GM18519 (cell line): ENCODE data around the gene TDRD1.

Source experiments
- ATAC-seq: cut with Tn5 transposase; IDR thresholded peaks from one replicate; pipeline ENCODE4 v1.9.1; 2021; ENCODE audit warnings: mild to moderate bottlenecking, moderate library complexity; ENCODE audit not compliant: unreplicated experiment, low FRiP score

The TDRD1 gene

GRCh38 chr10:114258274-114258840, 79.2 kb downstream of the TDRD1 start:
- ATAC-seq, result no peak

- ATAC-seq, result no peak
Observed at GRCh38 chr10:114259824-114260223, 80.7 kb downstream of the TDRD1 start.

DNA sequence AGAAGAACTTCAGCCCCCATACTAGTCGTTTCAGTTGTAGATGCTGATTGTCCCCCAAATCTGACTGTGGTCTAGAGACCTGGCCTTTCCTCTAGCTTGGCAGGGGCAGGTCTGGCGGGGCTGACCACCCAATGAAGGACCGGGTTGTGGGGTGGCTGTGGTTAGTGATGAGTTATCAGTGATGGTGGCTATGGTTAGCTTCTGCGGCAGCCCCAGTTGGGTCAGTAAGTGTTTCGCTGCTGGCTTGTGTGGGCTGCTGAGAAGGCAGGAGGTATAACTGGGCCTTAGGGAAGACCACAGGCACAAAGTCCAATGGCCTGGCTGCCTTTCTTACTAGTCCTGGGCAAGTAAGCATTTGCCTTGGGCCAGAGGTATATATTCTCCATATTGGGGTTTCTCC, 81.2 kb downstream of the TDRD1 start:
- ATAC-seq, result no peak

DNA sequence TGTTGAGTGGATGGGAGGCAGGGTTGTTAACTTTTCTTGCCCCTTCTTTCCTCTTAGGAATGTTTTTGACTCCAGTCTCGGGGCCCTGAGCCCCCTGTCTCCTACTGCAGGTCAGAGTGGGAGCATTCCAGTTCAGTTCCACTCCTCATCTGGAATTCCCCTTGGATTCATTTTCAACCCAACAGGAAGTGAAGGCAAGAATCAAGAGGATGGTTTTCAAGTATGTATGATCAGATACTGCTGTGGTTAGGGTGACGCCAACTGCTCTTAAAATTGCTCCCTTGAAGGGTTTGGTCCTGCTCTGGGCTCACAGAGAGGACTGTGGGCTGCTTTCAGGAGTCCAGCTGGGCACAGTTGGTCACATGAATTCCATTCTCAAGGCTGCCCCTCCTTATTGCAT, 81.9 kb downstream of the TDRD1 start:
- ATAC-seq, result no peak

DNA sequence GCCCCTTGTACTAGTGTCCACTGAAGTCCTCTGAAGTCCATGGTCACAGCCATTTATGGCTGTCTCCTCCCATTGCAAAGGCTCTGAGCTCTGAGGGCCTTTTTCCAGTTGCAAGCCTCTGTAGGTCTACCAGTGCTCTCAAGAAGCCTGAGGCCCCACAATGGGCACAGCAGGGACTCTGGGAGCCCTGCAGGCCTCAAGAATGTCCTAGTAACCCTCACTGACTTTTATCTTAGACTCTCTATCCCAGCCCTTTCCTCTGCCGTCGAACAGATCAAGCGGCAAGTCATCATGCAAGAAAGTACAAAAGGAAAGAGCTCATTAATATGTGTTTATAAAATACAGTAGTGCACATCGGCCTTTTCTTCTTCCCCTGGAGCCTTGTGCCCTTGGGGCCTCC, 83.3 kb downstream of the TDRD1 start:
- no peak for ATAC-seq

- ATAC-seq, result no peak
Observed at GRCh38 chr10:114265392-114266053, 86.4 kb downstream of the TDRD1 start.

DNA sequence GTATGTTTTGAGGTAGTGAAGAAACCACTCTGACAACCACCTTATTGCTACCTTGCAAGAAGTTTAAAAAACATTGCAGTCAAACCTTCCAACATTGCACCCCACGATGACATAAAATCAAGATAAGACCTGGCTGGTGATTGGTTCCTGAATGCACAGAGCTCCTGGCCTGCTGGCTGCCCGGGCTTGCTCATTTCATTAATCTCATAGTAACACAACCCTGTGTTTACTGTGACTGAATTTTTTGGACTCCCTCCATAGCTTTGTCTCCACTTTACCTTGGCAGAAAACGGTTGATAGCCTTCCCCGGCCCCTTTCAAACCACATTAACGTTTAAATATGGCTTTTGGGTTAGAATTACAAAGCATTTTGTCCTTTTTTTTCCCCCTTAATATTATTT, 87.4 kb downstream of the TDRD1 start:
- no peak for ATAC-seq

GRCh38 chr10:114271075-114271778, 92.1 kb downstream of the TDRD1 start:
- ATAC-seq, result no peak

GRCh38 chr10:114271779-114272167, 92.6 kb downstream of the TDRD1 start:
- ATAC-seq, result no peak

- no peak for ATAC-seq
Observed at GRCh38 chr10:114272696-114273095, 93.5 kb downstream of the TDRD1 start.

DNA sequence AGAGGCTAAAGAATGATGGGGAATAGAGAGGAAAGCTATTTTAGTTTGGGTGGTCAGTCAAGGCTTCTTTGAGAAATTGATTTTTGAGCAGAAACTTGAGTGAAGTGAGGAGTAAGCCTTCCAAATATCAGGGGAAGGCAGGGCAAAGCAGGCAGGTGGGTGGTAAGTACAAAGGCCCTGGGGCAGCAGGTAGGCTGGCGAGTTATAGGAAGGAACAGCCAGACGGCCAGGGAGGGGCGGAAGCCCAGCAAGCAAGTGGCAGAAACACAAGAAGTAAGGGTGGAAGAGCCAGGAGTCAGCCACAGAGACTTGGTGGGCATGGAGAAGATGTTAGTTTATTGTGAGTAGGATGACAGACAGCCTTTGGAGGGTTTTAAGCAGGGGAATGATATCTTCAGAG, 94.8 kb downstream of the TDRD1 start:
- no peak for ATAC-seq

GRCh38 chr10:114274616-114275453, 95.7 kb downstream of the TDRD1 start:
- ATAC-seq, result no peak

DNA sequence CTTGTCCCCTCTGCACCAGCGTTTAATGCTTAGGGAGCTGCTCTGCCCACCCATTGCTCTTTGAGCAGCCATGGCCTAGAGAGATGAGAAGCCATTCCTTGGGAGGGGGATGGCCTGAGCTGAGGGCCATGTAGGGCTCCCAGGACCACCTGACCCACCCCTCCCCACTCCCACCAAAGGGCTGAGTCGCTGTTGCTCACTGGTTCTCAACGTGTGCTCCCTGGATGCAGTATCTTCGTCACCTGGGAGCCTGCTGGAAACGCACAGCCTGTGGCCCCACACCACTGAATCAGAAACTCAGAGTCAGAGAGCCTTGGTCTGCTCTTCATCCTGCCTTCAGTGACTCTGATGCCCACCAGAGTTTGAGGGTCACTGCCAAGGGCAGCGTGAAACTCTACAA, 96.9 kb downstream of the TDRD1 start:
- no peak for ATAC-seq

- ATAC-seq, result no peak
Observed at GRCh38 chr10:114276671-114277070, 97.5 kb downstream of the TDRD1 start.

- ATAC-seq, result no peak
Observed at GRCh38 chr10:114278140-114278883, 99.2 kb downstream of the TDRD1 start.

GRCh38 chr10:114278884-114279191, 99.7 kb downstream of the TDRD1 start:
- no peak for ATAC-seq

DNA sequence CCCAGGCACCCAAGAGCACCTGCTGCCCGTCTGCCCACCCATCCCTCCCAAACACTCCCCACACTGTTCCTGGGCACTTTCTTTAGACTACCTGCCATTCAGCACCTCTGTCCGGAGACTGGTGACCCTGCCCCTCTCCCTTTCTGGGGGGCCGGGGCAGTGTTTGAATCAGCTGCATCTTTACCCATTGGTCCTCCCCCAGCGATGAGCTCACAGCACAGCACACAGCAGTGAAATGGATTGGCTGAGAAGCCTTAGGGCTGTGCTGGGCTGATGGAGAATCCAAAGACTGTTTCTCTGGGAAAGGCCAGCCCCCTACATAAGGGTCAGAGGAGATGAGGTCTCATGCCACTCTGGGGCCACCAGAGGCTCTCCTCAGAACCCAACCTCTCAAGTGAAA, 100.1 kb downstream of the TDRD1 start:
- no peak for ATAC-seq

DNA sequence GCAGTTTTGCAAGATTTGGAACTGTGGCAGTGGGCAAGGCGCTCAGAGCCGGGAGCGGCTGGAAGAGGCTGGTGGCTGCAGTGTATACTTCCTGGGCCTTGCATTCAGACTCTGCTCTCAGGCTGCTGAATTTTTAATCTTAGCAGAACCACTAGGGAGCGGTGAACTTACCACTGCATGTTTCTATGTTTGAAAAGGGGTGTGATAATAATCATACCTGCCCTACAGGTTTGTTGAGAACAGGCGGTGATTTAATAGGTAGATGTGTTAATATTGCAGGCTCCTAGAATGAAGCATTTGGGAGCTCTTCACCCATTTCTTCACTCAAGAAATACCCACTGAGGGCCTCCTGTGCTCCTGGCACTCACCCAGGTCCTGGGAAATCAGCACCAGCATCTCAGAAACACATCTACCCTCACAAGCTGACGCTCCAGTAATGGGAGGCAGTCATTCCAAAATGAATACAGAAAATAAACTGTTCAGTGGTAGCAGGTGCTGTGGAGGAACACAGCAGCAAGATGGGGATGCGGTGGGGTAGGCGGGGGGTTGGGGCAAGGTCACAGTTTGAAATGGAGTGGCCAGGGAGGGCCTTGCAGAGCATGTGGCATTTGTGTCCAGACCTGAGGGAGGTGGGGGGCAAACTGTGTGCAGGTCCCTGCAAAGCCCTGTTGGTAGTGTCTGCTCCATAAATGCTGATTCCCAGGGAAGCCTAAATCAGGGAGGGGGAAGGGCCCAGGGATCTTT, 100.9 kb downstream of the TDRD1 start:
- ATAC-seq, result no peak

DNA sequence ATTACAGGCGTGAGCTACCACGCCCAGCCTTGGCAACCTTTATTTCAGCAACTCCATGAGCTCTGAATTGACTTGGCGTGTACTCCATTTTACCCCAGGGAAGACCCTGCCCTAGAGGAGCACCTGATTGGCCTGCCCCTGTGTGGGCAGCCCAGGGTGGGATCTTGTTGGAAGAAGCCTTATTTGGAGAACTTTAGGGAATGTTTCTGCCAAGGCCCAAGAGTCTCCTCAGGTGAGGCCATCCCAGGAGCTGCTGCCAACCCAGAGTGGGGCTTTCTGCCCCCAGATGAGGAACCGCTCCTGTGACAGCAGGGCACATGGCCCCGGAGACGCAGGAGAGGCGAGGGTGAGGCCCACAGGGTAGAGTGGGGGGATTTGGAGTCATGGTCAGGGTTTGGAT, 101.9 kb downstream of the TDRD1 start:
- no peak for ATAC-seq

DNA sequence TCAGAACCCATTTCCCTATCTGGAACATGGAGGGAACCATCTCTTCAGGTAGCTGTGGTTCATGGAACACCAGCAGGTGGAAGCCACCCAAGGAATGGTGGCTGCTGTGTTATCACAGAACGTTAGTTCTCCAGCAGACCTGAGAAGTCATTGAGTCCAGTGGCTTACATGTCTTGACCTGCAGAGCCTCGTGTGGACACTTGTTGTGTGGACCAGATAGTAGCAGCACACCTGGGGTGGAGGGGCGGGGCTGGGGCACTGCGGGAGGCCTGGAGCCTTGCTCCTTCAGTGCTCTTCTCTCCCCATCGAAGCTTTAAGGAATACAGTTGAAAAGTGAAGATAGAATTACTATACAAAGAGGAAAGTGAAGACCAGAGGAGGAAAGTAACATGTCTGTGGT, 102.3 kb downstream of the TDRD1 start:
- no peak for ATAC-seq
